DOHH2 (cell line): Measurements from ENCODE around the gene KLKB1.

Experiments
- EZH2phosphoT487 ChIP-seq: fragments of 200-600 bp; sonication (generic); IDR thresholded peaks from 2 replicates; pipeline ENCODE4 v1.6.1; 2017; ENCODE audit warnings: borderline replicate concordance, mild to moderate bottlenecking, antibody characterized with exemption, low read length, moderate library complexity, mixed read lengths
- TF ChIP-seq, protein P1 (sequence below): fragments of 200-600 bp; sonication (generic); IDR thresholded peaks from one replicate; pipeline ENCODE4 v1.5.1; 2014; ENCODE audit warnings: antibody characterized with exemption, mild to moderate bottlenecking, low read depth, low read length; ENCODE audit not compliant: poor library complexity, severe bottlenecking

DNA sequence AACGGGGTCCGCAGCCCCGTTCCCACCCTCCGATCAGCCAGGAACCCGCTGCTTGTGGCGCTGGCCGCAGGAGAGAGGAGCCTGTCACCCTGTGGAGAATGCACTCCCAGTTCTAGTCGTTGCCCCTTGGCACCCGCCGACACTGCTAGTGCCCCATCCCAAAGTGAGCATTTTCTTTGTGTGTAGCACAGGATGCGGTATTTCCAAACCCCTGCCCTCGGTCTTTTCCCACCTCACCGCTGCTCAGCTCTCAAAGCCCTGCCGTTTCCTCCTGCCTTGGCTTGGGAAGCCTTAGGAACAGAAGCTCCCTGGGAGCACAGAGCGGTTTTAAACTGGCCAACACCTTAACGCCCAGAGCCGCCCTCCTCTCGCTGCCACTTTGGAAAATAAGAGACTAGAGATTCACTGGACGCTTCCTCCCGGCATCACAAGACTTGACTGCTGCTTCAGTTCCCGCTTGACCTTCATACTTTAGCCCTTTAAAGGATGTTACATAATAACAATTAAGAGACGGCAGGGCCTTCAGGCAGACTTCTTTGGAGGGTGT is 35.2 kb upstream of the KLKB1 start:
- TF ChIP-seq, protein P1, sequence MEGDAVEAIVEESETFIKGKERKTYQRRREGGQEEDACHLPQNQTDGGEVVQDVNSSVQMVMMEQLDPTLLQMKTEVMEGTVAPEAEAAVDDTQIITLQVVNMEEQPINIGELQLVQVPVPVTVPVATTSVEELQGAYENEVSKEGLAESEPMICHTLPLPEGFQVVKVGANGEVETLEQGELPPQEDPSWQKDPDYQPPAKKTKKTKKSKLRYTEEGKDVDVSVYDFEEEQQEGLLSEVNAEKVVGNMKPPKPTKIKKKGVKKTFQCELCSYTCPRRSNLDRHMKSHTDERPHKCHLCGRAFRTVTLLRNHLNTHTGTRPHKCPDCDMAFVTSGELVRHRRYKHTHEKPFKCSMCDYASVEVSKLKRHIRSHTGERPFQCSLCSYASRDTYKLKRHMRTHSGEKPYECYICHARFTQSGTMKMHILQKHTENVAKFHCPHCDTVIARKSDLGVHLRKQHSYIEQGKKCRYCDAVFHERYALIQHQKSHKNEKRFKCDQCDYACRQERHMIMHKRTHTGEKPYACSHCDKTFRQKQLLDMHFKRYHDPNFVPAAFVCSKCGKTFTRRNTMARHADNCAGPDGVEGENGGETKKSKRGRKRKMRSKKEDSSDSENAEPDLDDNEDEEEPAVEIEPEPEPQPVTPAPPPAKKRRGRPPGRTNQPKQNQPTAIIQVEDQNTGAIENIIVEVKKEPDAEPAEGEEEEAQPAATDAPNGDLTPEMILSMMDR = no peak
- TF ChIP-seq EZH2phosphoT487 = no peak
